HG03460 (cell line): ENCODE measurements around the gene KRTAP17-1.
"Not testable (repeated sequence)": the region's sequence is repeated elsewhere in the genome, so short reads cannot be mapped to it uniquely, and the experiment has no call there.

ENCODE experiments used
- ATAC-seq: cut with Tn5 transposase; IDR thresholded peaks from one replicate; pipeline ENCODE4 v1.9.1; 2021; ENCODE audit not compliant: unreplicated experiment

Gene KRTAP17-1

GRCh38 chr17:41315204-41315794 lies at the start of gene KRTAP17-1:
TSS of gene KRTAP17-1 (minus strand) at chr17:41315710. CDS start at chr17:41315650, 60 bp downstream.
- ATAC-seq, result no peak

GRCh38 chr17:41363881-41364280 lies 48.4 kb upstream of the KRTAP17-1 start:
- ATAC-seq, result no peak

GRCh38 chr17:41360296-41360995 lies 44.9 kb upstream of the KRTAP17-1 start:
- no peak for ATAC-seq

- no peak for ATAC-seq
These were observed 39.0 kb upstream of the KRTAP17-1 start for GRCh38 chr17:41354536-41354935.

- no peak for ATAC-seq
These were observed 37.3 kb upstream of the KRTAP17-1 start for GRCh38 chr17:41352597-41353366.

- no peak for ATAC-seq
These were observed 35.7 kb upstream of the KRTAP17-1 start for GRCh38 chr17:41351177-41351576.

- not testable (repeated sequence) for ATAC-seq
These were observed 34.9 kb upstream of the KRTAP17-1 start, which contains the start of gene KRT33A for GRCh38 chr17:41350381-41350878. TSS of gene KRT33A (minus strand) at chr17:41350828. CDS start at chr17:41350767, 61 bp downstream.

GRCh38 chr17:41347869-41348760 lies 32.6 kb upstream of the KRTAP17-1 start:
- ATAC-seq, result no peak

GRCh38 chr17:41346421-41346820 lies 30.9 kb upstream of the KRTAP17-1 start:
- not testable (repeated sequence) for ATAC-seq

- no peak for ATAC-seq
These were observed 30.5 kb upstream of the KRTAP17-1 start for GRCh38 chr17:41345992-41346391.

- no peak for ATAC-seq
These were observed 27.5 kb upstream of the KRTAP17-1 start for GRCh38 chr17:41343029-41343428.

- no peak for ATAC-seq
These were observed 25.7 kb upstream of the KRTAP17-1 start for GRCh38 chr17:41340934-41341861.

- peak; percentile 41 for ATAC-seq
These were observed 25.0 kb upstream of the KRTAP17-1 start for GRCh38 chr17:41340494-41340893.

GRCh38 chr17:41339571-41340172 lies 24.2 kb upstream of the KRTAP17-1 start:
- no peak for ATAC-seq

GRCh38 chr17:41338961-41339485 lies 23.5 kb upstream of the KRTAP17-1 start:
- ATAC-seq, result no peak

- ATAC-seq, result no peak
These were observed 20.2 kb upstream of the KRTAP17-1 start for GRCh38 chr17:41335747-41336146.

GRCh38 chr17:41334385-41335305 lies 19.1 kb upstream of the KRTAP17-1 start:
- no peak for ATAC-seq

GRCh38 chr17:41333836-41334235 lies 18.3 kb upstream of the KRTAP17-1 start:
- ATAC-seq, result no peak
